ENCODE data around the gene TSSK3.
A peak's percentile ranks its signal among the peaks of the same experiment; 100 is the strongest.
"Not testable (repeated sequence)": the region's sequence is repeated elsewhere in the genome, so short reads cannot be mapped to it uniquely, and the experiment has no call there.

The TSSK3 gene

DNA sequence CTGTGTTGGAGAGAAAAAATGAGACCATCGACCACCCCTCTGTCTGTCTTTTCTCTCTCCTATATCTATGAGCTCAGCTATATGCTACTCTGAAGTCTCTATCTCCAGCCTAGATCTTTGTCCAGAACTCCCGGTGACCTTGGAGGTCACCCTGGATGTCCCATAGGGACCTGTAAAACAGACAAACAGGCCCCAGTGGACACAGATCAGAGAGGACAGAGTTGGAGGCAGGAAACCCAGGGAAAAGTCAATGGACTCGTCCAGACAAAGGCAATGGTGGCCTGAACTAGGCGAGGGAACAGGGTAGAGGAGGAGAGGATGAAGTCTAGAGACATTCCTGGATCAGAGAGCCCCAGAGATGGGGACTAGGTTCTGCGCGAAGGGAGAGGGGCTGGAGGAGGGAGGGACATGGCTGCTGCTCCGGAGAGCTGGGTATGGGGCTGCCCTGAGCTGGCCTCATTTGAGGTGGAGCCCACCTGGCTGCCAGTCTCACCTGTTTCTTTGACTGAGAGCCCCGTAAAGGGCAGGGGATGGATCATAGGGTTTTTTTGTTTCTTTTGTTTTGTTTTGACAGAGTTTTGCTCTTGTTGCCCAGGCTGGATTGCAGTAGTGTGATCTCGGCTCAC, 15.7 kb upstream of the TSSK3 start:
- H2AFZ ChIP-seq (ENCODE audit: low read depth, low read length): no peak overlapping the region
- no peak overlapping the region for H3K4me3 ChIP-seq (ENCODE audit: low read length)
- H3K4me1 ChIP-seq (ENCODE audit: insufficient read depth, low read length): no peaks in the 10 kb centered on the region
- no peaks in the 10 kb centered on the region for H3K36me3 ChIP-seq (ENCODE audit: insufficient read depth, low read length)
- no peaks in the 10 kb centered on the region for H3K27me3 ChIP-seq (ENCODE audit: insufficient read depth, low read length)
- H3K9me3 ChIP-seq (ENCODE audit: low read length): no peaks in the 10 kb centered on the region

DNA sequence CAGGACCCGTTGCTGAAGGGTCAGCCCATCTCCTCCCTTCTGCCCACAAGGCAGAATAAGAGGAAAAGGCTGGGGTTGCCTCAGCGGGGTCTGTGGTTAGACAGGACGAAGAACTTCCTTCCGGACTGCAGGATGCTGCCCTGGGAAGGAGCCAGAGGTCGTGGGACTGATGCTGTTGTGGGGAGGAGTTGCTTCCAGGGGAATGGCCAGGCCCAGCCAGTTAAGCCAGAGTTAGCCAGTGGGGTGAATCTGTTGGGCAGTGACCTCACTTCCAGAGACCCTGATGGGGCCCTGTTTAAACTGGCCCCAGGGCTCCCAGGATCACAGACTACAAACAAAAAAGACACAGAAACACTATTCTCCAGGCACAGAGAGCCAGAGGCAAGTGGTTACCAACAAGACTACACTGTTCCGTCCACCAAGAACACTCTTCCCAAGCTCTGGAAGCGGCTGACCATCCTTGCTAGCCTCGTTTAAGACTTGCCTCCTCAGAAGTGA, 13.1 kb upstream of the TSSK3 start:
- Histone ChIP-seq H3K9me3 (ENCODE audit: low read length) (no peaks in the 10 kb centered on the region), H2AFZ (ENCODE audit: low read depth, low read length) (no peak overlapping the region), H3K4me3 (ENCODE audit: low read length) (no peak overlapping the region), H3K4me1 (ENCODE audit: insufficient read depth, low read length) (peaks cover 21% of the 10 kb centered on the region), H3K36me3 (ENCODE audit: insufficient read depth, low read length) (no peaks in the 10 kb centered on the region), H3K27me3 (ENCODE audit: insufficient read depth, low read length) (no peaks in the 10 kb centered on the region)

DNA sequence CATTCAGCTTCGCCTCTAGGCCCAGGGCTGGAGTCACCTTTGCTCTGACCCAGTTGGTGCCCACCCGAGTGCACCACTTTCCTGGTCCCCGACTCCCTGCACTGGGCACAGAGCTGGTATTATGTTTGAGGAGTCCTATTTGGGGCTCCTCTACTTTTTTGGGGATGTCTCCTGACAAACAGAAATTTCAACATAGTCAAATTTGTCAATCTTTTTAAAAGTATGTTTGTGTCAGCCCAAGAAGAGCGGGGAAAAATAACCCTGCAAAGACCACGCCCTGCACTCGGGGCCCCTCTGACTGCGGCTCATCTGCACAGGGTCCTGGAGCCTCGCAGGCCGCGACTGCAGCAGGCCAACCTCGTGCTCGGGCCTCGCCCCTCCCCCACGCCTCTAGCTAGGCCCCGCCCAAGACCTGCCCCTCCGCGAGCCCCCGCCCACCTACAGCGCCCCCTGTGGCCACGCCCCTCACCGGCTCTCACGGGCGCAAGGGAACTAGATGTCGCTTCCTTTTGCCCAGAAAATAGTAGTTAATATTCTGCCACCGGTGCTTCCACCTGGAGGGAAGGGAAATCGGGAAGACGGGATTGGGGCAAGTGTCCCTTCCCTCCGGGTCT, 11.4 kb upstream of the TSSK3 start:
- no peaks in the 10 kb centered on the region for H3K27me3 ChIP-seq (ENCODE audit: insufficient read depth, low read length)
- no peaks in the 10 kb centered on the region for H3K36me3 ChIP-seq (ENCODE audit: insufficient read depth, low read length)
- no peaks in the 10 kb centered on the region for H3K9me3 ChIP-seq (ENCODE audit: low read length)
- H3K4me3 ChIP-seq (ENCODE audit: low read length): peak overlapping the region; percentile 88
- peak overlapping the region; percentile 62 for H2AFZ ChIP-seq (ENCODE audit: low read depth, low read length)
- H3K4me1 ChIP-seq (ENCODE audit: insufficient read depth, low read length): peaks cover 21% of the 10 kb centered on the region

DNA sequence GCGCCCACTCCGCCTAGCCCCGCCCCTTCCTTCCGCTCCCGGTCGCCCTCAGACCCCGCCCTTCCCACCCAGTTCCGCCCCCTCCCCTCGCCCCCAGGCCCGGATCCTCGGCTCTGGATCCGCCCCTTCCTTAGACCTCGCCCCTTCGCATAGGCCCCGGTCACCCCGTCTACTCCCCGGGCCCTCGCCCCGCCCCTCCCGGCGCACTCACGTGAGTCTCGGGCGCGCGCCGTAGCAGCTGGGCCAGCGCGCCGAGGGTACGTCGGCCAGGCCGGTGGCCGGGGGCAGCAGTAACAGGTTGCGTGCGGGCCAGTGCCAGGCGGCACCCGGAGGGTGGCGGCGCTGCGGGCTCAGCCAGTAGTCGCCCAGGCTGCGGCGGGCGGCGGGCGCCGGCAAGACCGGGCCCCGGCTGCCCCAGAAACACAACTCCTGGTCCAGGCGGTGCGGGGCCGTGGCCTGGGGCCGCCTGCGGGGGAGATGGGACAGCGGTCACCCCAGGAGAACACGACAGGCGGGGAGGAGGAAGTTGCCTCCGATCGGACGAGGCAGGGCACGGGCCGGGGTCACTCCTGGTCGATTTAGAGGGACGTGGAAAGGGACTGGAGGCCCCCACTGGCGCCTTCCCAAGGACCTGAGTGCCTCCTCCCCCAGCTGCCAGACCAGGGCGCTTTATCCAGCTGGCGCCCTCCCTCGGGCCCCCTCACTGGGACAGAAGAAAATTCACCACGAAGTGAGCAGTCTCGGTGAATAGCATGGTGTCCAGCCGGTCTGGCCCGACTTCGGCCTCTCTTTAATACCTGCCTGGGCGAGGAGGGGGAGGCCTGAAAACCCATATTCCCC, 10.7 kb upstream of the TSSK3 start:
- no peaks in the 10 kb centered on the region for H3K27me3 ChIP-seq (ENCODE audit: insufficient read depth, low read length)
- H3K36me3 ChIP-seq (ENCODE audit: insufficient read depth, low read length): no peaks in the 10 kb centered on the region
- H3K4me3 ChIP-seq (ENCODE audit: low read length): peak overlapping the region; percentile 88
- H2AFZ ChIP-seq (ENCODE audit: low read depth, low read length): peak overlapping the region; percentile 74
- peaks cover 21% of the 10 kb centered on the region for H3K4me1 ChIP-seq (ENCODE audit: insufficient read depth, low read length)
- no peaks in the 10 kb centered on the region for H3K9me3 ChIP-seq (ENCODE audit: low read length)

DNA sequence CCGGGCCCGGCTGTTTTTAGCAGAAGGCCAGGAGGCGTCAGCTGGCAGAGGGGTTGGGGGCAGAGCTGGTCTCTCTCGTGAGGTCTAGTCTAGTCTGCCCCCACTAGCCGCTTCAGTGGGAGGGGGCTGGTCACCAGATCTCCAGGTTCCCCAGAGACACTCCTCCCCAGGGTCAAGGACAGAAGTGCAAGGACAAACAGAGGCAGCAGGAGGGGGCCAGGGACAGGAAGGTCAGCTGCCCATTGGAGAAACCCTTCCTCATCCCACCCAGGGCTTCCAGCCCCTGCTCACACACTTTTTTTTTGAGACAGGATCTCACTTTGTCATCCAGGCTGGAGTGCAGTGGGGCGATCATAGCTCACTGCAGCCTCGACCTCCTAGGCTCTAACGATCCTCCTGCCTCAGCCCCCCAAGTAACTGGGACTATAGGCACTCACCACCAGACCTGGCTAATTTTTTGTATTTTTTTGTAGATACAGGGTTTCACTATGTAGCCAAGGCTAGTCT, 10.0 kb upstream of the TSSK3 start:
- Histone ChIP-seq H3K4me1 (ENCODE audit: insufficient read depth, low read length) (peaks cover 21% of the 10 kb centered on the region), H3K9me3 (ENCODE audit: low read length) (no peaks in the 10 kb centered on the region), H3K36me3 (ENCODE audit: insufficient read depth, low read length) (no peaks in the 10 kb centered on the region), H3K27me3 (ENCODE audit: insufficient read depth, low read length) (no peaks in the 10 kb centered on the region), H3K4me3 (ENCODE audit: low read length) (peak overlapping the region; percentile 70), H2AFZ (ENCODE audit: low read depth, low read length) (no peak overlapping the region)

DNA sequence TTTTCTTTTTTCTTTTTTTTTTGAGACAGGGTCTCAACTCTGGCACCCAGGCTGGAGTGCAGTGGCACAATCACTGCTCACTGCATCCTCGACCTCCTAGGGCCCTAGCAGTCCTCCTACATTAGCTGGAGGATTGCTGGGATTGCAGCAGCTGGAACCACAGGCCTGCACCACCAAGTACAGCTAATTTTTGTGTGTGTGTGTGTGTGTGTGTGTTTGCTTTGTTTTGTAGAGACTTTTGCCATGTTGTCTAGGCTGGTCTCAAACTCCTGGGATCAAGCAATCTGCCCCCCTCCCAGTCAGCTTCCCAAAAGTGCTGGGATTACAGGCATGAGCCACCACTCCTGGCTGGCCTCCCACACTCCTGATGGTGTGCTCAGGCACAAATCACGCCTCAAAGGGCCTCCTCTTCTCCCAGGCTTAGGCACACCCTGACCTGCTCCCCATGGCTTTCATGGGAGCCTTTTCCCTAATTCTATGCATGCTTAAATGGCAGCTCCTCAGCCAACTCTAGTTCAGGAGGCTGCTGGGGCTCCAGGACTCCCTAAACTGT, 9.4 kb upstream of the TSSK3 start:
- Histone ChIP-seq H3K9me3 (ENCODE audit: low read length) (no peaks in the 10 kb centered on the region), H2AFZ (ENCODE audit: low read depth, low read length) (no peak overlapping the region), H3K4me3 (ENCODE audit: low read length) (no peak overlapping the region), H3K36me3 (ENCODE audit: insufficient read depth, low read length) (no peaks in the 10 kb centered on the region), H3K27me3 (ENCODE audit: insufficient read depth, low read length) (no peaks in the 10 kb centered on the region), H3K4me1 (ENCODE audit: insufficient read depth, low read length) (peaks cover 21% of the 10 kb centered on the region)

DNA sequence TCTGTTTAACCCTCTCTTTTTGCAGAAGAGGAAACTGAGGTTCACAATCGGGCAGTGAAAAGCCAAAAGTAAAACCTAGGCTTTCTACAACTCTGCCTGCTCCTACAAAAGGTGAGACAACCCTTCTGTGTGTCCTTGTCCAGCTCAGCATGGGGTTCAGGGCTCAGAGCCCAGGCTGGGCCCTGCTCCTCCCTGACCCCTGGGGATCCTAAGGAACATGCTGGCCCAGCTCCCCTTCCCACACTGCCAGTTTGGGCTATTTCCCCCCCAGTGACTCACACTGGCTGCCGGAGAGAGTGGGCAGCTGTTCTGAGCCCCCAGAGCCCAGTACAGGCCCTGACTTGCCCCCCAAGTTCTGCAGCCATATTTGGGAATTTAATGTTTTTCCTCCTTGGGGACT, 8.9 kb upstream of the TSSK3 start:
- Histone ChIP-seq H3K27me3 (ENCODE audit: insufficient read depth, low read length) (no peaks in the 10 kb centered on the region), H3K4me1 (ENCODE audit: insufficient read depth, low read length) (peaks cover 21% of the 10 kb centered on the region), H3K36me3 (ENCODE audit: insufficient read depth, low read length) (no peaks in the 10 kb centered on the region), H3K4me3 (ENCODE audit: low read length) (no peak overlapping the region), H2AFZ (ENCODE audit: low read depth, low read length) (no peak overlapping the region), H3K9me3 (ENCODE audit: low read length) (no peaks in the 10 kb centered on the region)

DNA sequence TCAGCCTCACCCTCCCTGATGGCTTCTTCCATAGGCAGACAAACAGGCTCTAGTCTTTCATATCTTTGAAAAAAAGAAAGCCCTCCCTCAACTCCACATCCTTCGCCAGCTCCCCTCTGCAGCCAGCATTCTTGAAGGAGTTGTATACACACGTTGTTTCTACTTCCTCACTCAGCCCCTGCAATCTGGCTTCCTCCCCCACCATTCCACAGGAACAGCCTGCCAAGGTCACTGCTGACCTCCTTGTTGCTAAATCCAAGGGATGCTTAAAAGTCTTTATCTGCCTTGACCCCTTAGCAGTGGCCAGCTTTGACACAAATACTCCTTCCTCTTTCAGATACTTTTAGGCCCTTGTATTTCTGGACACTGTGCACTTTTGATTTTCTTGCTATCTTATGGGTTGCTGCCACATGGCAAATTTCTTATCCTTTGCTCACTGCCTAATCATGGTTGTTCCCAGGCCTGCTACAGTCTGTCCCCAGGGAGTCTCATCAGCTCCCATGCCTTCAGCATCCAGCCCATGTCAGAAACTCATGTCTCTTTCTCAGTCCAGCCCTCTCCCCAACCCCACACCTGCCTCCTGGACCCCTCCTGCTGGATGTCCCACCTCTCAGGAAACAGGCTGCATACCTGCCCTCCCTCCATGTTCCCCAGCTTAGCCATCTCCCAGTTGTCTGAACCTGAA, 8.3 kb upstream of the TSSK3 start:
- H3K4me3 ChIP-seq (ENCODE audit: low read length): no peak overlapping the region
- H3K9me3 ChIP-seq (ENCODE audit: low read length): no peaks in the 10 kb centered on the region
- no peaks in the 10 kb centered on the region for H3K36me3 ChIP-seq (ENCODE audit: insufficient read depth, low read length)
- no peaks in the 10 kb centered on the region for H3K27me3 ChIP-seq (ENCODE audit: insufficient read depth, low read length)
- peaks cover 21% of the 10 kb centered on the region for H3K4me1 ChIP-seq (ENCODE audit: insufficient read depth, low read length)
- H2AFZ ChIP-seq (ENCODE audit: low read depth, low read length): no peak overlapping the region

DNA sequence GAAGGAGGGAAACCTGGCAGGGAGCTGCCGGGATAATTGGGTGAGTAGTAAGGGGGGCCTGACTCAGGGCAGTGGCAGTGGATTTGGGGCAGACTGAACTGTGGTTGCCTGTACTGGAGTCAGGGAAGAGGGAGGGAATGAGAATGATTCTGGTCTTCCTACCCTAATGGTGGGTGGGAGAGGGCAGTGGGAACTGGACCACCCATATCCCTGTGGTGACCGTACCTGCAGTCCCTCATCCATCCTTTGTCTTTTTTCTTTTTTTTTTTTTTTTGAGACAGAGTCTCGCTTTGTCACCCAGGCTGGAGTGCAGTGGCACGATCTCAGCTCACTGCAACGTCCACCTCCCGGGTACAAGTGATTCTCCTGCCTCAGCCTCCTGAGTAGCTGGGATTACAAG, 6.6 kb upstream of the TSSK3 start:
- not testable (repeated sequence) for H3K4me3 ChIP-seq (ENCODE audit: low read length); H3K9me3 ChIP-seq (ENCODE audit: low read length)

DNA sequence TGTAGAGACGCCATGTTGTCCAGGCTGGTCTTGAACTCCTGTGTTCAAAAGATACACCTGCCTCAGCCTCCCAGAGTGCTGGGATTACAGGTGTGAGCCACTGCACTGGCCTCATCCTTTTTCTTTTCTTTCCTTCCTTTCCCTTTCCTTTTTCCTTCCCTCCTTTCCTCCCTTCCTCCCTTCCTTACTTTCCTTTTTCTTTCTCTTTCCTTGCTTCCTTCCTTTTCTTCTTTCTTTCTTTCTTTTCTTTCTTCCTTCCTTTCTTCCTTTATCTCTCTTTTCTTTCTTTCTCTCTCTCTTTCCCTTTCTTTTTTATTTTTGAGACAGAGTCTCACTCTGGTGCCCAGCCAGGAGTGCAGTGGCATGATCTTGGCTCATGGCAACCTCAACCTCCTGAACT, 5.9 kb upstream of the TSSK3 start:
- no peak overlapping the region for H3K4me3 ChIP-seq (ENCODE audit: low read length)
- H3K4me1 ChIP-seq (ENCODE audit: insufficient read depth, low read length): peaks cover 21% of the 10 kb centered on the region
- H3K9me3 ChIP-seq (ENCODE audit: low read length): no peaks in the 10 kb centered on the region
- H3K27me3 ChIP-seq (ENCODE audit: insufficient read depth, low read length): no peaks in the 10 kb centered on the region
- H3K36me3 ChIP-seq (ENCODE audit: insufficient read depth, low read length): peaks cover 8% of the 10 kb centered on the region
- H2AFZ ChIP-seq (ENCODE audit: low read depth, low read length): no peak overlapping the region

More for the DNA sequence above, 6.6 kb upstream of the TSSK3 start:
- H3K27me3 ChIP-seq (ENCODE audit: insufficient read depth, low read length); H2AFZ ChIP-seq (ENCODE audit: low read depth, low read length); H3K36me3 ChIP-seq (ENCODE audit: insufficient read depth, low read length): not testable (repeated sequence)
- H3K4me1 ChIP-seq (ENCODE audit: insufficient read depth, low read length): peaks cover 21% of the 10 kb centered on the region

DNA sequence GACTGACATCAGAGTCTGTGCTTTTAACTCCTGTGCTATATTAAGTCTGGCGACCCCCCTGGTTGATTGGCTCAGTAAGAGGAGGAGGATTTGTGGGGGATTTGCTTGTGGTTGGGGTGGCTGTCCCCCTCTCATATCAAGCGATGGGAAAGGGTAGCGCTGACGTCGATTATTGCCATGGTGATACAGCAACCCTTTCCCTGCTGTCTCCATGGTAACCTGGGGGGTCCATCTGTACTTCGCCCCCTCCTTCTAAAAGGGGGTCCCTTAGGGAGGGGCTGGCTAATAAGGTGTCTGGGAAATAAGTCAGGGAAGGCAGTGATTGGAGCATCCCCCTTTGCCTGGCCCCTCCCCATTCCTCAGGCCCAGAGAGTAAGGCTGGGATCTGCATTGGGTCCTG, 4.7 kb upstream of the TSSK3 start:
- Histone ChIP-seq H2AFZ (ENCODE audit: low read depth, low read length) (no peak overlapping the region), H3K9me3 (ENCODE audit: low read length) (no peaks in the 10 kb centered on the region), H3K36me3 (ENCODE audit: insufficient read depth, low read length) (peaks cover 9% of the 10 kb centered on the region), H3K4me3 (ENCODE audit: low read length) (no peak overlapping the region), H3K4me1 (ENCODE audit: insufficient read depth, low read length) (peaks cover 14% of the 10 kb centered on the region), H3K27me3 (ENCODE audit: insufficient read depth, low read length) (no peaks in the 10 kb centered on the region)

DNA sequence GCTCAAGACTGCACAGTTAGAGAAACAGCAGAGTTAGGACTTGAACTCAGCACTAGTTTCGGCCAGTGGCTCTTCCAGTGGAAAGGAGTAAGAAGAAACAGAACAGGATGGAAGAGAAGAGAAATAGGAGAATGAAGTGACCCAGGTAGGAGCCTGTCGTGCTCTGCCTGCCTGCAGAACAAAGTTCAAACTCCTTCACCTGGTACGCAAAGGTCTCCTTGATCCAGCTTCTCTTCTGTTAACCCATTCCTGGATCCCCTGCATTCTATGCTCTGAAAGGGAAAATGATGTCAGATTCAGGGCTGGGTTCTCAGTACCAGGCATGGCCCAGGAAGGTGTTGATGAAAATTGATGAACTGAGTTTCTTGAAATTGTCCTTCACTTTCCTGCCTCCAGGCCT, 3.9 kb upstream of the TSSK3 start:
- no peaks in the 10 kb centered on the region for H3K9me3 ChIP-seq (ENCODE audit: low read length)
- H3K36me3 ChIP-seq (ENCODE audit: insufficient read depth, low read length): peaks cover 15% of the 10 kb centered on the region
- H3K4me3 ChIP-seq (ENCODE audit: low read length): no peak overlapping the region
- no peaks in the 10 kb centered on the region for H3K27me3 ChIP-seq (ENCODE audit: insufficient read depth, low read length)
- no peak overlapping the region for H2AFZ ChIP-seq (ENCODE audit: low read depth, low read length)
- peaks cover 6% of the 10 kb centered on the region for H3K4me1 ChIP-seq (ENCODE audit: insufficient read depth, low read length)

Data from neuron (in vitro differentiated cells).